NCI-H1417 (cell line): ENCODE data around the gene MIPOL1.
"Not testable (repeated sequence)": the region's sequence is repeated elsewhere in the genome, so short reads cannot be mapped to it uniquely, and the experiment has no call there.

Source experiments
- DNase-seq, 3 experiments: peaks; one replicate each; lab custom pipeline; 2025; lab: John Stamatoyannopoulos, UW

MIPOL1 gene

GRCh38 chr14:37285220-37285619 is 87.5 kb downstream of the MIPOL1 start:
- no peak for DNase-seq

- DNase-seq: no peak
Observed at GRCh38 chr14:37289688-37290087, 92.0 kb downstream of the MIPOL1 start.

GRCh38 chr14:37295262-37295661 is 97.5 kb downstream of the MIPOL1 start:
- not testable (repeated sequence) for DNase-seq

GRCh38 chr14:37311252-37311651 is 113.5 kb downstream of the MIPOL1 start:
- DNase-seq: no peak

- no peak for DNase-seq
Observed at GRCh38 chr14:37318938-37319337, 121.2 kb downstream of the MIPOL1 start.

- no peak for DNase-seq
Observed at GRCh38 chr14:37320106-37320505, 122.4 kb downstream of the MIPOL1 start.

- no peak for DNase-seq
Observed at GRCh38 chr14:37325332-37325731, 127.6 kb downstream of the MIPOL1 start.

- no peak for DNase-seq
Observed at GRCh38 chr14:37326434-37326833, 128.7 kb downstream of the MIPOL1 start.

- not testable (repeated sequence) for DNase-seq
Observed at GRCh38 chr14:37327933-37328332, 130.2 kb downstream of the MIPOL1 start.

- DNase-seq: no peak
Observed at GRCh38 chr14:37328673-37329072, 130.9 kb downstream of the MIPOL1 start.

- peak in 1 of 3 experiments; percentile 34 for DNase-seq
Observed at GRCh38 chr14:37329189-37330001, 131.7 kb downstream of the MIPOL1 start.

- DNase-seq: no peak
Observed at GRCh38 chr14:37330910-37331309, 133.2 kb downstream of the MIPOL1 start.

GRCh38 chr14:37340353-37340752 is 142.6 kb downstream of the MIPOL1 start:
- DNase-seq: no peak

GRCh38 chr14:37343307-37344094 is 145.8 kb downstream of the MIPOL1 start:
- DNase-seq: no peak

- DNase-seq: no peak
Observed at GRCh38 chr14:37363661-37364060, 165.9 kb downstream of the MIPOL1 start.

GRCh38 chr14:37369425-37369824 is 171.7 kb downstream of the MIPOL1 start:
- DNase-seq: peak; percentile 28 to 99 (median 82)

- DNase-seq: no peak
Observed at GRCh38 chr14:37375566-37375965, 177.8 kb downstream of the MIPOL1 start.

GRCh38 chr14:37376944-37377609 is 179.3 kb downstream of the MIPOL1 start:
- no peak for DNase-seq

- peak; percentile 79 to 96 (median 80) for DNase-seq
Observed at GRCh38 chr14:37384870-37385596, 187.3 kb downstream of the MIPOL1 start.

- peak in 1 of 3 experiments; percentile 35 for DNase-seq
Observed at GRCh38 chr14:37397157-37397940, 199.6 kb downstream of the MIPOL1 start.

- DNase-seq: no peak
Observed at GRCh38 chr14:37397941-37398215, 200.1 kb downstream of the MIPOL1 start.
